IMR-90 (cell line): ENCODE data around the gene IFNL3. TPM values are rescaled to one million over a fixed set of nuclear protein-coding genes. Genes with fewer than 3 reads are reported as not detected.
"Not testable (repeated sequence)": the region's sequence is repeated elsewhere in the genome, so short reads cannot be mapped to it uniquely, and the experiment has no call there.

Experiments
- ATAC-seq: fragments of 200-7000 bp; cut with Tn5 transposase; 2 replicates; pipeline ENCODE4 v1.9.1; 2020; ENCODE audit warnings: low read depth, mild to moderate bottlenecking, moderate library complexity
- BruUV-seq: library from RNA; stranded (reverse); fragments of 400-500 nt; replicated peaks from 2 replicates; lab custom pipeline; 2021; lab: Mats Ljungman, UMichigan
- CTCF ChIA-PET: fragments of 300-600 bp; formaldehyde crosslinking; extraction: SDS; loops from one replicate; lab custom pipeline; 2021; ENCODE audit warnings: antibody characterized with exemption; lab: Yijun Ruan, JAX
- POLR2A ChIA-PET: fragments of 300-600 bp; sonication (Branson Sonifier 250); formaldehyde crosslinking; loops from one replicate; lab custom pipeline; 2022; ENCODE audit warnings: antibody characterized with exemption; ENCODE audit not compliant: unreplicated experiment; lab: Charles Lee
- DNase-seq: peaks from one replicate; pipeline ENCODE4 v3.0.0; 2013
- H2AFZ ChIP-seq: replicated peaks from 2 replicates; pipeline ENCODE3; 2013; ENCODE audit warnings: low read length, mild to moderate bottlenecking; ENCODE audit not compliant: poor library complexity
- H2AK5ac ChIP-seq: 2 replicates; pipeline ENCODE4 v1.6.1; 2013; ENCODE audit warnings: low read depth, low read length, inconsistent platforms
- H2AK9ac ChIP-seq: replicated peaks from 2 replicates; pipeline ENCODE3; 2013; ENCODE audit warnings: mild to moderate bottlenecking, low read depth, low read length, moderate library complexity; ENCODE audit not compliant: poor library complexity
- H2BK120ac ChIP-seq: 2 replicates; pipeline ENCODE4 v1.6.1; 2013; ENCODE audit warnings: low read depth, low read length, inconsistent platforms
- H2BK15ac ChIP-seq: 3 replicates; pipeline ENCODE4 v1.6.1; 2013; ENCODE audit warnings: low read depth, low read length, inconsistent platforms
- H2BK20ac ChIP-seq: 2 replicates; pipeline ENCODE4 v1.6.1; 2013; ENCODE audit warnings: low read depth, mild to moderate bottlenecking, inconsistent platforms, low read length, moderate library complexity
- H2BK5ac ChIP-seq: 2 replicates; pipeline ENCODE4 v1.6.1; 2013; ENCODE audit warnings: mild to moderate bottlenecking, low read depth, low read length, inconsistent platforms; ENCODE audit not compliant: poor library complexity, severe bottlenecking
- H3K14ac ChIP-seq: replicated peaks from 2 replicates; pipeline ENCODE4 v1.6.1; 2013; ENCODE audit warnings: low read depth, low read length, inconsistent platforms
- H3K18ac ChIP-seq: 2 replicates; pipeline ENCODE4 v1.6.1; 2013; ENCODE audit warnings: low read depth, low read length, control low read depth
- H3K23ac ChIP-seq: 2 replicates; pipeline ENCODE4 v1.6.1; 2013; ENCODE audit warnings: low read depth, low read length, inconsistent platforms
- H3K27ac ChIP-seq: 2 replicates; pipeline ENCODE4 v1.5.1; 2013; ENCODE audit warnings: mild to moderate bottlenecking, control low read depth, low read length; ENCODE audit not compliant: insufficient read depth
- H3K27me3 ChIP-seq: 2 replicates; pipeline ENCODE4 v1.6.1; 2013; ENCODE audit warnings: low read length; ENCODE audit not compliant: control insufficient read depth, insufficient read depth
- H3K36me3 ChIP-seq: 2 replicates; pipeline ENCODE4 v1.6.1; 2013; ENCODE audit warnings: low read length, mixed read lengths; ENCODE audit not compliant: control insufficient read depth, insufficient read depth
- H3K4ac ChIP-seq: 2 replicates; pipeline ENCODE4 v1.6.1; 2013; ENCODE audit warnings: low read depth, low read length, inconsistent platforms
- H3K4me1 ChIP-seq: 2 replicates; pipeline ENCODE4 v1.6.1; 2013; ENCODE audit warnings: low read length, mixed read lengths; ENCODE audit not compliant: control insufficient read depth, insufficient read depth
- H3K4me2 ChIP-seq: 2 replicates; pipeline ENCODE4 v1.6.1; 2013; ENCODE audit warnings: low read depth, mild to moderate bottlenecking, control low read depth, low read length, moderate library complexity
- H3K4me3 ChIP-seq: 2 replicates; pipeline ENCODE4 v1.5.1; 2013; ENCODE audit warnings: low read depth, mild to moderate bottlenecking, control low read depth, low read length, moderate library complexity; ENCODE audit not compliant: insufficient read depth
- H3K56ac ChIP-seq: 2 replicates; pipeline ENCODE4 v1.6.1; 2013; ENCODE audit warnings: low read length, inconsistent platforms; ENCODE audit not compliant: insufficient read depth; ENCODE audit errors: extremely low read depth
- H3K79me1 ChIP-seq, 2 experiments: 2 replicates each; pipeline ENCODE4 v1.6.1; 2013; ENCODE audit warnings: low read length in 2 of 2, inconsistent platforms in 1 of 2, low read depth in 1 of 2
- H3K9ac ChIP-seq: 2 replicates; pipeline ENCODE4 v1.6.1; 2013; ENCODE audit warnings: low read depth, low read length, control low read depth
- H3K9me1 ChIP-seq: 2 replicates; pipeline ENCODE4 v1.6.1; 2013; ENCODE audit warnings: low read length, inconsistent platforms; ENCODE audit not compliant: insufficient read depth
- H3K9me3 ChIP-seq: 2 replicates; pipeline ENCODE4 v1.6.1; 2013; ENCODE audit warnings: low read length; ENCODE audit not compliant: control insufficient read depth, insufficient read depth
- H4K20me1 ChIP-seq: 2 replicates; pipeline ENCODE4 v1.6.1; 2013; ENCODE audit warnings: low read length, inconsistent platforms; ENCODE audit not compliant: insufficient read depth
- H4K5ac ChIP-seq: 2 replicates; pipeline ENCODE4 v1.6.1; 2013; ENCODE audit warnings: mild to moderate bottlenecking, low read depth, low read length, control low read depth
- H4K8ac ChIP-seq, 2 experiments: 2 replicates each; pipeline ENCODE4 v1.6.1; 2013; ENCODE audit warnings: low read depth in 2 of 2, low read length in 2 of 2, control low read depth in 1 of 2, inconsistent platforms in 1 of 2
- H4K91ac ChIP-seq: 2 replicates; pipeline ENCODE4 v1.6.1; 2013; ENCODE audit warnings: low read depth, low read length, inconsistent platforms; ENCODE audit not compliant: insufficient read depth
- WGBS, 2 experiments: methylation state at CpG; one replicate each; pipeline versions ENCODE4 v1.1.5 to v1.1.7; 2013; ENCODE audit warnings: missing lambda C conversion rate in 2 of 2; ENCODE audit not compliant: insufficient read length in 1 of 2; ENCODE audit errors: extremely low coverage in 2 of 2; 5-methylcytosine and 5-hydroxymethylcytosine counted together
- dilution Hi-C: fragments of 300-500 bp; cut with HindIII; formaldehyde crosslinking; loops from one replicate; pipeline ENCODE4 v1.14.3; 2018; ENCODE audit warnings: low sequenced_read_pairs; ENCODE audit not compliant: unreplicated experiment
- in situ Hi-C: fragments of 300-500 bp; cut with MboI; formaldehyde crosslinking; loops from 3 replicates; pipeline ENCODE4 v1.14.3; 2019; ENCODE audit warnings: low sequenced_read_pairs, inconsistent platforms, mixed read lengths
- intact Hi-C: fragments of 100-400 bp; cut with micrococcal nuclease; formaldehyde crosslinking; loops from 2 replicates; pipeline ENCODE4 v1.10.0; 2022
- polyA plus RNA-seq, 3 experiments: library from polyadenylated mRNA; depleted of rRNA; stranded (reverse); fragments of >200 nt; gene quantifications; 2 replicates each; pipeline ENCODE4 v1.2.3, GENCODE V29; 2012; ENCODE audit warnings: low replicate concordance in 1 of 3
- total RNA-seq: library from RNA; depleted of rRNA; stranded (reverse); fragments of >200 nt; gene quantifications from 2 replicates; pipeline ENCODE4 v1.2.3, GENCODE V29; 2012

IFNL3 gene
- total and polyA plus RNA-seq, 2 of the 4 experiments (the other 2 are of a cell fraction) = not detected

DNA sequence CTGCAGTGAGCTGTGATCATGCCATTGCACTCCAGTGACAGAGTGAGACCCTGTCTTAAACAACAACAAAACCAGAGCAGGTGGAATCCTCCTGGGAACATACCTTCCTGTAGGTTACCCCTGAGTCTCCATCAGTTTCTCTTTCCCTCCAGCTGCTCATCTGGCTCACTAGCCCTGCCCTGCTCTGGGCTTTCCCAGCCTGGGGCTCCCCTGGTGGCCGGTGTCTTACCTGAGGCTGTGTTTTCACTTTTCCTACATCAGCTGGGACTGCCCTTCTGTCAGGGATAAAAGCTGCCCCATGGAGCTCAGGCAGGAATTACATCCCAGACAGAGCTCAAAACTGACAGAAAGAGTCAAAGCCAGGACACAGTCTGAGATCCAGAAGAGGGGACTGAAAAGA lies 23.3 kb upstream of the IFNL3 start, which contains the start of gene IFNL2:
TSS of gene IFNL2 (plus strand) at position 312 of the 400 bp plus-strand sequence. CDS start 173 bp downstream, outside the sequence.
- H3K56ac ChIP-seq, H3K36me3 ChIP-seq, in situ Hi-C loops, intact Hi-C loops, H4K91ac ChIP-seq, H2BK15ac ChIP-seq, H4K20me1 ChIP-seq, H3K79me1 ChIP-seq, H2BK5ac ChIP-seq, H4K5ac ChIP-seq, H3K18ac ChIP-seq, H3K4me3 ChIP-seq, H2BK20ac ChIP-seq, H2AFZ ChIP-seq, H3K23ac ChIP-seq, H3K4me2 ChIP-seq, BruUV-seq, H3K9ac ChIP-seq, H3K4me1 ChIP-seq, H2BK120ac ChIP-seq, H3K9me1 ChIP-seq, H2AK9ac ChIP-seq, DNase-seq, ATAC-seq, H2AK5ac ChIP-seq, H3K27ac ChIP-seq, H4K8ac ChIP-seq, POLR2A ChIA-PET, dilution Hi-C loops, H3K14ac ChIP-seq, H3K9me3 ChIP-seq, H3K4ac ChIP-seq: not testable (repeated sequence)
- peaks cover 31% of the 10 kb centered on the region for H3K27me3 ChIP-seq
- CTCF ChIA-PET = interaction anchor here (0.6 kb wide), 1 partner anchor 292 kb away, joined by 3 read pairs; no protein-coding TSS in a partner anchor
- WGBS, 2 experiments = no CpG with 5 or more reads among the region's 1 CpG
